ENCODE results near the gene DRGX. TPM values are rescaled to one million over a fixed set of nuclear protein-coding genes. Genes with fewer than 3 reads are reported as not detected.

Gene DRGX
- total RNA-seq, result not detected
- polyA plus RNA-seq, result not detected
- long read RNA-seq, donor 1, result 0 reads
- long read RNA-seq, donor 2, result 0 reads
- long read RNA-seq, donor 3, result 0 reads

DNA sequence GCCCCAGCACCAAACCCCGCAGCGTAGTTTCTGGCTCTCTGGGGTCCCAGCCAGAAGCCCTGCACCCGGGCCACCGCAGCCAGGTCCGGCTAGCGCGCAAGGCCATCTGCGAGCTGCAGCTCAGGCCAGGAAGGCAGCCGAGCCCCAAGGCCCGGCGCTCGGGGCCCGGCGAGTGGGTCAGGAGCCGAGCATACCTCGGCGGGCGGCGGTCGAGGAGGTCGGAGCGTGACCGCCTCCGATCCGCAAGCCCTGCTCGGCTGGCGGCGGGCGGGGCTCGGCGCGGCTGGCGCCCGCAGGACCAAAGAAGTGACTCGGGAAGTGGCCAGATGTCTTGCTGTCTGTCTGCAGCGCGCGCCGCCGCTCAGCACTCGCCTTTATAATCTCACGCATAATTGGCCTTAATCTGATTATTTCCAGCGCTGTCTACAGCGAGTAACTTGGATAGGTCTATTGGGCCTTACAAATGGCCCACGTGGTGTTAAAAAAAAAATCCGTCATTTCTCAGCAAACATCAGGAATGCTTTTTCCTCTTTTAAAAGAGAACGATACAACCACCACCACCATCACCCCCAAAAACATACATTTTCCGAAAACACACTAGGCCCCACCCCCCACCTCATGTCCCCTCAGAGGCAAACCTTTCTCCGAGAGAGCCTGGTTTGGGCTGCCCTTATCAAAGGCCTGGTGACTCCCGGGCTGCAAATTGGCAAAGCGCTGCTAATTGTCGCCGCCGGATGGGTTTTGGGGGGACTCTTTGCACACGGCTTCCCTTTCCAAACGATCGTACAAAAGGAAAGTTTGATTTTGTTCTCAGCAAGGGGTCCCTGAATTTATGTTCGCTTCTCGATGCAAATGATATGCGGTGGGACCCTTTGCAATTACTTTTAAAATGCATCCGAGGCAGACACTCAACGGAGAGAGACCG is at the start of gene DRGX:
TSS of gene DRGX (minus strand) at position 349 of the 925 bp plus-strand sequence. CDS start 649 bp downstream, outside the sequence.
- no peak within 1 kb of the TSS for H3K27ac ChIP-seq
- DNase-seq, result no peak
- intact Hi-C loops (cut with DNase I), result no loop called here
- no peaks in the 10 kb centered on the region for H3K9me3 ChIP-seq
- 1 to 3% (median 2%) methylated on average over 63 of the region's 63 CpGs for WGBS, 3 donors
- peaks cover 4% of the 10 kb centered on the region for H3K27me3 ChIP-seq
- H3K36me3 ChIP-seq, result no peaks in the 10 kb centered on the region
- H3K4me1 ChIP-seq (ENCODE audit: insufficient read depth), result no peaks in the 10 kb centered on the region
- TF ChIP-seq EP300 (IDR thresholded peaks at IDR 0.05), result no peak
- TF ChIP-seq POLR2A (IDR thresholded peaks at IDR 0.05), result no peak
- TF ChIP-seq, protein P1, sequence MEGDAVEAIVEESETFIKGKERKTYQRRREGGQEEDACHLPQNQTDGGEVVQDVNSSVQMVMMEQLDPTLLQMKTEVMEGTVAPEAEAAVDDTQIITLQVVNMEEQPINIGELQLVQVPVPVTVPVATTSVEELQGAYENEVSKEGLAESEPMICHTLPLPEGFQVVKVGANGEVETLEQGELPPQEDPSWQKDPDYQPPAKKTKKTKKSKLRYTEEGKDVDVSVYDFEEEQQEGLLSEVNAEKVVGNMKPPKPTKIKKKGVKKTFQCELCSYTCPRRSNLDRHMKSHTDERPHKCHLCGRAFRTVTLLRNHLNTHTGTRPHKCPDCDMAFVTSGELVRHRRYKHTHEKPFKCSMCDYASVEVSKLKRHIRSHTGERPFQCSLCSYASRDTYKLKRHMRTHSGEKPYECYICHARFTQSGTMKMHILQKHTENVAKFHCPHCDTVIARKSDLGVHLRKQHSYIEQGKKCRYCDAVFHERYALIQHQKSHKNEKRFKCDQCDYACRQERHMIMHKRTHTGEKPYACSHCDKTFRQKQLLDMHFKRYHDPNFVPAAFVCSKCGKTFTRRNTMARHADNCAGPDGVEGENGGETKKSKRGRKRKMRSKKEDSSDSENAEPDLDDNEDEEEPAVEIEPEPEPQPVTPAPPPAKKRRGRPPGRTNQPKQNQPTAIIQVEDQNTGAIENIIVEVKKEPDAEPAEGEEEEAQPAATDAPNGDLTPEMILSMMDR (IDR thresholded peaks at IDR 0.05), result no peak
- no peak within 1 kb of the TSS for H3K4me3 ChIP-seq

DNA sequence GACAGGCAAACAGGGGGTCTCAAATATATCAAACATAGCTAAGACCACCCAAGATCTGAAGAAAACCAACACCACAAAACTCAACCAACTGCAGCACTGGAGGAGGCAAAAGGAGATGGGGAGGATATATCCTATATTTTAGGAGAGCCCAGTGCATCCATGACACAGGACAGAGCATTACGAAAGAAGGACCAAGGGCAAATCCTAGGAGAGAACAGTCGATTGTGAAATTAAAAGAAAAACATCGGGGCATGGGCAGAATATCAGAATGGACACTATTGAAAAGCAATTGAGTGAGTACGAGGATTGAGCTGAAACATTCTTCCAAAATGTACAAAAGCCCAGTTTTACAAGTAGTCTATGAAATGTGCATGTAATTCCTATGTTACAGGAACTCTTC is 48.5 kb upstream of the DRGX start:
- no peaks in the 10 kb centered on the region for H3K9me3 ChIP-seq
- DNase-seq, result no peak
- no peak overlapping the region for H3K27ac ChIP-seq
- H3K4me3 ChIP-seq, result no peak overlapping the region
- no peaks in the 10 kb centered on the region for H3K27me3 ChIP-seq
- no peaks in the 10 kb centered on the region for H3K36me3 ChIP-seq
- TF ChIP-seq, protein P1 (IDR thresholded peaks at IDR 0.05), result no peak
- TF ChIP-seq POLR2A (IDR thresholded peaks at IDR 0.05), result no peak
- no peak for TF ChIP-seq EP300 (IDR thresholded peaks at IDR 0.05)
- 93 to 96% (median 95%) methylated on average over 4 of the region's 4 CpGs for WGBS, 3 donors
- intact Hi-C loops (cut with DNase I), result no loop called here
- H3K4me1 ChIP-seq (ENCODE audit: insufficient read depth), result no peaks in the 10 kb centered on the region

DNA sequence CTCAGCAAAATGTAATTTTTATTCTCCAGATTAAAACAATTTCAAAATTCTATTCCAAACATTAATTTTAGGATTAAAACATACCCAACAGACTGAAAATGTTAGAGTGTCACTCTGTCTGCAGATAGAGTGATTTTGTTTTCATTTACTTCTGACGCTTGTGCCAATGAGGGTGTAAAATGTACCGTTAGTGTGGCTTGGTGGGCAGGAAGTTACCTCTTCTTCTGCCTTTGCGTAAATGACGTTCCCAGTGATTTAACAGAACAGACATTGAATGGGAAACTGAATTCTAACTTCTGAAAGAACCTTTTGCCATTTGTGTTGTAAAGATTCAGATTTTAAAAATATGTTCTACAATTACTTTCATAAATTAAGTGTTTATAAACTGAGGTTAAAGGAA is 47.0 kb upstream of the DRGX start:
- H3K9me3 ChIP-seq, result no peaks in the 10 kb centered on the region
- TF ChIP-seq EP300 (IDR thresholded peaks at IDR 0.05) (no peak), POLR2A (IDR thresholded peaks at IDR 0.05) (no peak)
- TF ChIP-seq, protein P1 (IDR thresholded peaks at IDR 0.05), result no peak
- H3K4me1 ChIP-seq (ENCODE audit: insufficient read depth), result no peaks in the 10 kb centered on the region

DNA sequence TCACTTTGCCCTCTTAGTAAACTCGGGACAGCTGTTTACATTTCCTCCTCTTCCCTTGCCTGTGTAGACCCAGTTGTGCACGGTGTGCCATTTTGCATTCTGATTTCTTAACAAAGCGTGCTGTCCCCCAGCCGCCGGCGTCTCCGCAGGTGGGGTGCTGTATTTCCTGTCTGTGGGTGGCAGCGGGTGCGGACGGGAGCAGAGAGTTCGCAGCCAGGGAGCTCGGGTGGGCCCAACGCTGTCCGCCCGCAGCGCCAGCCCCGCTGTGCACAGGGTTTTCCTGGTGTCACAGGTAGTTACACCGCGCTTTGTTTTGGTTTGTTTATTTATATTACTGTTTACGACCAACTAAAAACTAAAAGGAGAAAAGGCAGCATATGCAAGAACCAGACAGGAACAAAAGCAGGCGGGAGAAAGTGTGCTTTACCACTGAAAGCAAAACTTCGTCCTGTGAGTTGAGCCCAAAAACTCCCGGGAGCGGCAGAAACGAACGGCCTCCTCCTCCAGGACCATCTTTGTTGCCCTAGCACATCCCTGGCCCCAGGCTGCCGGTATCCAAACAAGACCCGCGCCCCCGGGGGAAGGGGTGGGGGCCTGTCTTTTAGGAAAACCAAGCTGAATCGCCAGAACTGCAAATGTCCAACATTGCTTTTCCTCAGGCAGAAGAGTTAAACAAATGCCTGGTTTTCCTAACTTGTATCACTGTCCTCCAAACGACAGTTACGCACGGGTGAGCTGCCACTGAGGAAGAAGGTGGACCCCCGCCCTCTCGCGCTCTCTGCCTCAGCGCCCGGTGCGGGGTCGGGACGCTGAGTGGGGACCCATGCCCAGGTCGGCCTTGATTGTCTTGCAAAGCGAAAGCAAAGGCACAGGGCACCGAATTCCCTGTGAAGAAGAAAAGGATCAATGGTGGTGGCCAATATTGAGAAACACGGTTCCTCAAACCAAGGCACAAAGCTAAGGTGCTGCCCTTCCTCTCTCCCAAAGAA is 45.9 kb upstream of the DRGX start:
- Histone ChIP-seq H3K27ac (no peak overlapping the region), H3K4me1 (ENCODE audit: insufficient read depth) (no peaks in the 10 kb centered on the region), H3K36me3 (no peaks in the 10 kb centered on the region), H3K27me3 (no peaks in the 10 kb centered on the region), H3K4me3 (no peak overlapping the region), H3K9me3 (no peaks in the 10 kb centered on the region)
- no peak for DNase-seq
- WGBS, 3 donors, result 26 to 58% (median 37%) methylated on average over 42 to 46 of the region's 46 CpGs
- intact Hi-C loops (cut with DNase I), result no loop called here
- TF ChIP-seq EP300 (IDR thresholded peaks at IDR 0.05), result no peak
- TF ChIP-seq POLR2A (IDR thresholded peaks at IDR 0.05), result no peak
- TF ChIP-seq, protein P1 (IDR thresholded peaks at IDR 0.05), result no peak

More for the DNA sequence above, 47.0 kb upstream of the DRGX start:
- intact Hi-C loops (cut with DNase I), result no loop called here
- no peaks in the 10 kb centered on the region for H3K36me3 ChIP-seq
- H3K27me3 ChIP-seq, result no peaks in the 10 kb centered on the region
- no peak overlapping the region for H3K4me3 ChIP-seq
- no peak for DNase-seq
- WGBS, 3 donors, result 85 to 87% (median 85%) methylated on average over 4 of the region's 4 CpGs
- H3K27ac ChIP-seq, result no peak overlapping the region
